ENCODE results near the gene ZNF280C. TPM values are rescaled to one million over a fixed set of nuclear protein-coding genes. Genes with fewer than 3 reads are reported as not detected.

ZNF280C gene
- total RNA-seq, 1 experiment from 2014 or later, result 4.6 TPM

- H4K20me1 ChIP-seq (ENCODE audit: low read length), result no peaks in the 10 kb centered on the region
- POLR2A ChIA-PET (ENCODE audit: unreplicated experiment), result no interaction called here
Observed at GRCh38 chrX:130251671-130252070, 17.0 kb downstream of the ZNF280C start.

GRCh38 chrX:130247996-130248395 lies 20.7 kb downstream of the ZNF280C start:
- no peak overlapping the region for H3K4me2 ChIP-seq (ENCODE audit: low read length)
- no peak overlapping the region for H3K27ac ChIP-seq (ENCODE audit: low read length)
- ChIA-PET CTCF (no interaction called here), POLR2A (ENCODE audit: unreplicated experiment) (no interaction called here)
- no peaks in the 10 kb centered on the region for H3K4me1 ChIP-seq (ENCODE audit: insufficient read depth, low read length)
- no peaks in the 10 kb centered on the region for H3K27me3 ChIP-seq (ENCODE audit: low read length)
- H4K20me1 ChIP-seq (ENCODE audit: low read length), result no peaks in the 10 kb centered on the region
- intact Hi-C loops (cut with micrococcal nuclease), result no loop called here
- no peaks in the 10 kb centered on the region for H3K9me2 ChIP-seq (replicated peaks; ENCODE audit: low read length)
- DNase-seq (no peak), ATAC-seq (no peak)
- H3K79me2 ChIP-seq (ENCODE audit: low read length), result no peaks in the 10 kb centered on the region
- peaks cover 4% of the 10 kb centered on the region; the same call in 1 of the 2 replicates for H3K36me3 ChIP-seq (ENCODE audit: low read depth, low read length)
- no peaks in the 10 kb centered on the region for H3K9me3 ChIP-seq (ENCODE audit: low read length)
- H2AFZ ChIP-seq (ENCODE audit: low read length), result no peak overlapping the region
- no peak overlapping the region for H3K4me3 ChIP-seq (ENCODE audit: low read length)
- BruUV-seq (replicated peaks), result no TSS peak
- TF ChIP-seq CTCF (conservative IDR thresholded peaks at IDR 0.05; ENCODE audit: low read depth, low read length), result no peak
- TF ChIP-seq EZH2phosphoT487 (IDR thresholded peaks at IDR 0.05; ENCODE audit: borderline replicate concordance, low read length), result no peak
- no peak for TF ChIP-seq EZH2 (IDR thresholded peaks at IDR 0.05; ENCODE audit: low read length, unreplicated experiment)
- H3K9ac ChIP-seq (ENCODE audit: low read length), result no peak overlapping the region
- H3F3A ChIP-seq (ENCODE audit: low read length, unreplicated experiment), result no peaks in the 10 kb centered on the region

More at GRCh38 chrX:130251671-130252070, 17.0 kb downstream of the ZNF280C start:
- Histone ChIP-seq H3K36me3 (ENCODE audit: low read depth, low read length) (no peaks in the 10 kb centered on the region), H3K4me2 (ENCODE audit: low read length) (no peak overlapping the region), H3F3A (ENCODE audit: low read length, unreplicated experiment) (no peaks in the 10 kb centered on the region), H3K27ac (ENCODE audit: low read length) (no peak overlapping the region), H3K4me1 (ENCODE audit: insufficient read depth, low read length) (no peaks in the 10 kb centered on the region), H3K4me3 (ENCODE audit: low read length) (no peak overlapping the region), H3K9me2 (replicated peaks; ENCODE audit: low read length) (no peaks in the 10 kb centered on the region), H3K9ac (ENCODE audit: low read length) (no peak overlapping the region), H3K9me3 (ENCODE audit: low read length) (no peaks in the 10 kb centered on the region), H3K27me3 (ENCODE audit: low read length) (no peaks in the 10 kb centered on the region), H3K79me2 (ENCODE audit: low read length) (no peaks in the 10 kb centered on the region), H2AFZ (ENCODE audit: low read length) (no peak overlapping the region)
- BruUV-seq (replicated peaks), result no TSS peak
- CTCF ChIA-PET, result no interaction called here
- ATAC-seq (no peak), DNase-seq (no peak)
- intact Hi-C loops (cut with micrococcal nuclease), result no loop called here
- TF ChIP-seq CTCF (conservative IDR thresholded peaks at IDR 0.05; ENCODE audit: low read depth, low read length), result no peak
- no peak for TF ChIP-seq EZH2 (IDR thresholded peaks at IDR 0.05; ENCODE audit: low read length, unreplicated experiment)
- TF ChIP-seq EZH2phosphoT487 (IDR thresholded peaks at IDR 0.05; ENCODE audit: borderline replicate concordance, low read length), result no peak

- Histone ChIP-seq H3K4me2 (ENCODE audit: low read length) (no peak overlapping the region), H3K79me2 (ENCODE audit: low read length) (no peaks in the 10 kb centered on the region), H3K9ac (ENCODE audit: low read length) (no peak overlapping the region), H4K20me1 (ENCODE audit: low read length) (no peaks in the 10 kb centered on the region), H3K4me3 (ENCODE audit: low read length) (no peak overlapping the region), H3K36me3 (ENCODE audit: low read depth, low read length) (peaks cover 7% of the 10 kb centered on the region; the same call in 1 of the 2 replicates), H3K27ac (ENCODE audit: low read length) (no peak overlapping the region), H2AFZ (ENCODE audit: low read length) (no peak overlapping the region), H3F3A (ENCODE audit: low read length, unreplicated experiment) (no peaks in the 10 kb centered on the region), H3K4me1 (ENCODE audit: insufficient read depth, low read length) (no peaks in the 10 kb centered on the region), H3K9me2 (replicated peaks; ENCODE audit: low read length) (no peaks in the 10 kb centered on the region), H3K9me3 (ENCODE audit: low read length) (no peaks in the 10 kb centered on the region), H3K27me3 (ENCODE audit: low read length) (no peaks in the 10 kb centered on the region)
- POLR2A ChIA-PET (ENCODE audit: unreplicated experiment), result no interaction called here
- BruUV-seq (replicated peaks), result no TSS peak
- TF ChIP-seq CTCF (conservative IDR thresholded peaks at IDR 0.05; ENCODE audit: low read depth, low read length) (no peak), EZH2phosphoT487 (IDR thresholded peaks at IDR 0.05; ENCODE audit: borderline replicate concordance, low read length) (no peak), EZH2 (IDR thresholded peaks at IDR 0.05; ENCODE audit: low read length, unreplicated experiment) (no peak)
- ATAC-seq (no peak), DNase-seq (no peak)
- intact Hi-C loops (cut with micrococcal nuclease), result no loop called here
- CTCF ChIA-PET, result no interaction called here
Observed at GRCh38 chrX:130246084-130246483, 22.6 kb downstream of the ZNF280C start.
